Stimulated activated CD4-positive, alpha-beta T cell treated with anti-CD3 and anti-CD28 coated beads, Interleukin-1b, Interleukin-23, amount 100 ng/mL, for 48 hours (primary cell): ENCODE data around the gene DKC1.

ENCODE experiments used
- DNase-seq: peaks from one replicate; pipeline ENCODE4 v3.0.0-alpha.2; 2020

Gene DKC1

DNA sequence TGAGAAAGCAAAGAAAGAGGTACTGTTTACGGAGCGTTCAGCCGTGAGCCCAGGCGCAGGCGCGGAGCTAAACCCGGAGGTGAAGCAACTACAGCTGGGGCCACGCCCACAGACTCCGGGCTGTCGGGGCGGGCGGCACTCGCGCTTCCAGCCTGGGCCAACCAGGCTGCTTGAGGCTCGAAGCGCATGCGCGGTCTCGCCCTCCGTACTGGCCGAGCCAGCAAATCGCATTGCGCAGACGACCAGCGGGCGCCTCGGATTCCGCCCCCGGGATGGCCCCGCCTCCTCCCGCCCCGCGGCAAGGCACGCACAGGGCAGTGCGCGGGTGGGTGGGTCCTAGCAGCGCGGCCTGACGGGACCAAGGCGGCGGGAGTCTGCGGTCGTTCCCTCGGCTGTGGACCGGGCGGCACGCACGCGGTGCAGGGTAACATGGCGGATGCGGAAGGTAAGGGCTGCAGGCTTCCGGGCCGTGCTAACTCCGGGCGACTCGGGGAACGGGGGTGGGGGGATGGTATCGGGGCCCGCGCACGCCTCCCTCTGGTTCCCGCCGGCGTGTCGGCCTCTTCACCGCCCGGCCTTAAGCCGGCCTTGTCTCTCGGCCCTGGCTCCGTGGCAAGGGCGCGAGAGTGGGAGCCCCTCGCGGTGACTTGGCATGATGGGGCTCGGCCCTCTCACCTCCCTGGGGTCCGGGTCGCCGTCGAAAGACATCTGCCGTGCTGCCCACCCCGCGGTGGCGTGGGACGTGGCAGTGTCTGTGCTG is at the start of gene DKC1:
DKC1 (plus strand) TSS at position 328 of the 760 bp plus-strand sequence; CDS start at position 430, 102 bp downstream.
- peak; percentile 96 for DNase-seq

- peak; percentile 21 for DNase-seq
Measured at GRCh38 chrX:154714925-154715324, 47.7 kb upstream of the DKC1 start.

- no peak for DNase-seq
Measured at GRCh38 chrX:154715825-154716224, 46.8 kb upstream of the DKC1 start.

GRCh38 chrX:154717824-154718223 is 44.8 kb upstream of the DKC1 start:
- no peak for DNase-seq

- DNase-seq, result no peak
Measured at GRCh38 chrX:154718616-154719015, 44.0 kb upstream of the DKC1 start.

DNA sequence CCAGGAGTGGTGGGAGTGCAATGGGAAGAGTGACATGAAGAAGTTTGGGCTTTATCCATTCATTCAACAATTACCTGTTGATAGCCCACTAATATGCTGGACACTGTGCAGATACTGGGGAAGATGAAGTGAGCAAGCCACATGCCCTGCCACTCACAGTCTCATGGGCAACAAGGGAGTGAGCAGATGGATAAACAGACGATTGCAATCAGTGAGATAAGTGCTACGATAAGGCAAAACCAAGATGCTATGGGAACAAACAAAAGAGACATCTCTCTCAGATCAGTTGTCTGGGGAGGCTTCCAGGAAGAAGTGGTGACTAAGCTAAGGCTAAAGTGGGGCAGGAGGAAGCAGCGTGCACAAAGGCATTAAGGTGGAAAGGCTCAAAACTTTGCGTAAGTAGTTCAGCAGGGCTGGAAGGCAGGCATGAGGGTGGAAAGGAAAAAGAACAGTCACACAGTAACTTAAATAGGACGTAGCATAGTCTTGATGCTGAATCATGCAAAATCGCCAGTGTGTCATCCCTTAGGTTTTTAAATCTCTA is 43.5 kb upstream of the DKC1 start:
- peak; percentile 53 for DNase-seq

DNA sequence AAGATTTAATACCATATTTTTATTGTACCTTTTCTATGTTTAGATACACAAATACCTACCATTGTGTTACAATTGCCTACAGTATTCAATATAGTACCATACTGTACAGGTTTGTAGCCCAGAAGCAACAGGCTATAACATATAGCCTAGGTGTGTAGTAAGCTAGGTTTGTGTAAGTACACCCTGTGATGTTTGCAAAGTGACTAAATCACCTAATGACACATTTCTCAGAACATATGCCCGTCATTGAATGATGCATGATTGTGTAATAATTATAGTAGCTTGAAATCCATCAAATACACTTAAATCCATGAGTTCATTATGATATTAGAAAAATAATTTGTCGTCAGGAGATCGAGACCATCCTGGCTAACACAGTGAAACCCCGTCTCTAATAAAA is 42.6 kb upstream of the DKC1 start:
- no peak for DNase-seq

- DNase-seq, result no peak
Measured at GRCh38 chrX:154721155-154721554, 41.5 kb upstream of the DKC1 start.

GRCh38 chrX:154724993-154725756 is 37.5 kb upstream of the DKC1 start:
- DNase-seq, result no peak

- DNase-seq, result no peak
Measured at GRCh38 chrX:154727418-154727817, 35.2 kb upstream of the DKC1 start.

GRCh38 chrX:154727871-154728270 is 34.8 kb upstream of the DKC1 start:
- no peak for DNase-seq

DNA sequence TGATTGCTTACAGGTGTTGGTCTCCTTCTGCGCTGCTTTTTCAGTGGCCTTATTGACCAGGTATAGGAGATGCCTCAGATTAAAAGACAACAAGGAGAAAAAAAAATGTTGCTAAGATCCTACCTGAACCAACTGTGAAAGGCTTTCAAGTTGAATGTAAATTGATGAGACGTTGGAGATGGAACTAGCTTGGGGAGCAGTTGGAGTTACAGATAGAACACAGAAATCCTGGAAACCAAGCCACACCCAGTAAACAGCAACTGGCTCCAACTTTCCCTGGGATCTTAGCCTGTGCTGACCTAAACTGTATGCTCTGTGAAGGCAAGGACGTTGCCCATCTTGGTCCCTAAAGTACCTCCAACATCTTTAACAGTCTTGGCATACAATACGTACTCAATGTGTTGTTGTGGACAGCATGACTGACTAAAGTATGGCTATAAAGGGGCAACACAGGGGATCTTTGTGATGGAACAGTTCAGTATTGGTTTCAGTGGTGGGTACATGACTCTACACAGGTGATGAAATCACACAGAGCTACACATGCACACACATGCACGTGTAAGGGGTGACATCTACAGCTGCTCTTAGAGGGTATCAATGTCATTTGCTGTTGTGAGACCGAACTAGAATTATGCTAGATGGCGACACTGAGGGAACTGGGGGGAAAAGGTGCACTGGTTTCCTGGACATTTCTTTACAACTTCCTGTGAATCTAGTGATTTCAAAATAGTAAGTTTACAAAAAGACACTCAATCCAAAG is 34.1 kb upstream of the DKC1 start:
- DNase-seq, result no peak

DNA sequence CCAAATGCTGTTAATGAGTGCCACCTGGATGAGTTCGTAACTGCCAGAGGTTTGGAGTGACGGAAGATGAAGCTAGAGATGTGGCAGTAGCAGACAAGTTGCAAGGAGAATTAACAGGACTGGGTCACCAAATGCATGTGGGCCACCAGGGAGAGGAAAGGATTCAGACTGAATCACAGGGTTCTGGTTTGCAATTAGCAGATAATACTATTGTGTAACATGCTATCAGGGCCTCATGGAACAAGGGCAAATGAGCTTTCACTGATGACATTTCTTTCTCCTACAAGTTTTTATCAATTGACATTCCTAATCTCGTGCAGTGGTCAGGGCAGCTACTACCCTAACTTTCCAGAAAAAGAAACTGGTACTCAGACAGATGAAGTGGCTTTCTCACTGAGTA is 33.2 kb upstream of the DKC1 start:
- no peak for DNase-seq

- no peak for DNase-seq
Measured at GRCh38 chrX:154730253-154730891, 32.3 kb upstream of the DKC1 start.

DNA sequence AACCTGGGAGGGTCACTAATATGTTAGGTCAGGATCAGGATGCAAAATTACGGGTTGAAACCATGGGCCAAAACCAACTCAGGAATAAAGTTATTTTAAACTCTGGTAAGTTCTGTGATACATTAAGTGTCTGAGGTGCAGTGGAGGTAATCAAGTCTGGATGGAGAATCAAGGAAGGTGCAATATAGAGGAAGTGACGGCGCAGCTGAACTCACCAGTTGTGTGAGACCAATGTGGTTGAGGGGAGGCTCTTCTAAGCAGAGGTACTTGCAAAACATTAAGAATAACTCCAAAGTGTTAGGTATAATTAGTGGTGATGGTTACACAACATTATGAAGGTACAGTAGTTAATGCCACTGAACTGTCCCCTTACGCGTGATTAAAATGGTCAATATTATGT is 31.5 kb upstream of the DKC1 start:
- no peak for DNase-seq

DNA sequence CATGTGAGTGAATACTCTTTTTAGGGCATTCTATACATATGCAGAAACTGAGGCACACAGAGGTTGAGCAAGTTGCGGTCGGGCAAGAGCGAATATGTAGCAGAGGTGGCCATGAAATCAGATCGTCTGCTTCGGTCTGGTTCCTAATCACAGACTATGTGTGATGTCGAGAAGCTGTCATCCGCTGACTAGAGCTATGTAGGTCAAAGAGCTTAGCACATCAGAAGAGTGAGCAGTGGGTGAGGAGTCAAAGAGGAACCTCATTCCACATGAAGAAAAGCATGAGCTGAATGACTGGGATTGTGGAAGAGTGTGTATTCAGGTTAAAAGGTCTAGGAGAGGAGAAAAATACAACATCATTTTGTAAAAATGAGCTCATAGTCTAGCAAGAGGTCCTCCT is 30.8 kb upstream of the DKC1 start:
- DNase-seq, result no peak

GRCh38 chrX:154732421-154733065 is 30.1 kb upstream of the DKC1 start:
- DNase-seq, result no peak

GRCh38 chrX:154733066-154733425 is 29.6 kb upstream of the DKC1 start:
- no peak for DNase-seq

- no peak for DNase-seq
Measured at GRCh38 chrX:154734061-154734781, 28.4 kb upstream of the DKC1 start.

DNA sequence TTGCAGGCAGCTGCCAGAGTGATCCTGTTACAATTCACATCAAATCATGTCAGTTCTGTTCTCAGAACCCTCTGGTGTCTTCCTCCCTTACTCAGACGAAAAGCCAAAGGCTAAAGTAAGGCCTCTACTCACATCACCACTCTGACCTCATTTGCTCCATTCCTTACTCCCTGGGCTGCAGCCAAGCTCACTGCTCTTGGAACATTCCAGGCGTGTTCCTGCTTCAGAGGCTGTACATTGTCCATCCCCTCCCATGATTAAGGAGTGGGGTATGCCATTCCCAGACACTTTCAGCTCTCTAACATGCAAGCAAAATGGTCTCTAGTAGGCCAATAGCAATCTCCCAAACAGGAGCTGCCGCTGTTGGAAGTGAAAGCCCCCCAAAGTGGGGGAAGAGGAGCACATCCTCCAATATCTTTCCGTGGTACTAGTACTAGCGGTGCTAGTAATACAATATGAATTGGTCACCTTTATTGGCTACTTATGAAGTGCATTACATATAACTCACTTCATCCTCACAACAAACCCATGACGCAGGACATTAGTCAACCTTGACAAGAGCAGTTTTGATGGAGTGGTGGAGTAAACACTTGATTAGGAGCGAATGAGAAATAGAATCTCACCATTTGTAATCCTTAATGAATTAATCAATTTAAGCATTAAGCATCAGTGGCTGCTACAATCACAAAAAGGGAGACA is 26.8 kb upstream of the DKC1 start:
- DNase-seq, result no peak

- no peak for DNase-seq
Measured at GRCh38 chrX:154737136-154737535, 25.5 kb upstream of the DKC1 start.
